Measurements from ENCODE around the gene PTPRT.

PTPRT gene

GRCh38 chr20:42379385-42379784 lies 810.3 kb downstream of the PTPRT start:
- no peak for TF ChIP-seq CTCF (IDR thresholded peaks at IDR 0.05; ENCODE audit: borderline replicate concordance, control extremely low read depth, extremely low read depth, insufficient read depth, missing control alignments)
- DNase-seq (ENCODE audit: low spot score): no peak
- in situ Hi-C loops (cut with MboI; ENCODE audit: low sequenced_read_pairs, unreplicated experiment): no loop called here

GRCh38 chr20:42378826-42379225 lies 810.9 kb downstream of the PTPRT start:
- no peak for TF ChIP-seq CTCF (IDR thresholded peaks at IDR 0.05; ENCODE audit: borderline replicate concordance, control extremely low read depth, extremely low read depth, insufficient read depth, missing control alignments)
- no peak for DNase-seq (ENCODE audit: low spot score)
- in situ Hi-C loops (cut with MboI; ENCODE audit: low sequenced_read_pairs, unreplicated experiment): no loop called here

GRCh38 chr20:42376131-42376530 lies 813.6 kb downstream of the PTPRT start:
- no peak for TF ChIP-seq CTCF (IDR thresholded peaks at IDR 0.05; ENCODE audit: borderline replicate concordance, control extremely low read depth, extremely low read depth, insufficient read depth, missing control alignments)
- in situ Hi-C loops (cut with MboI; ENCODE audit: low sequenced_read_pairs, unreplicated experiment): no loop called here
- no peak for DNase-seq (ENCODE audit: low spot score)

GRCh38 chr20:42373049-42373448 lies 816.7 kb downstream of the PTPRT start:
- no peak for TF ChIP-seq CTCF (IDR thresholded peaks at IDR 0.05; ENCODE audit: borderline replicate concordance, control extremely low read depth, extremely low read depth, insufficient read depth, missing control alignments)
- in situ Hi-C loops (cut with MboI; ENCODE audit: low sequenced_read_pairs, unreplicated experiment): no loop called here
- DNase-seq (ENCODE audit: low spot score): no peak

GRCh38 chr20:42370075-42370474 lies 819.6 kb downstream of the PTPRT start:
- no peak for DNase-seq (ENCODE audit: low spot score)
- no peak for TF ChIP-seq CTCF (IDR thresholded peaks at IDR 0.05; ENCODE audit: borderline replicate concordance, control extremely low read depth, extremely low read depth, insufficient read depth, missing control alignments)
- in situ Hi-C loops (cut with MboI; ENCODE audit: low sequenced_read_pairs, unreplicated experiment): no loop called here

GRCh38 chr20:42368910-42369309 lies 820.8 kb downstream of the PTPRT start:
- DNase-seq (ENCODE audit: low spot score): no peak
- in situ Hi-C loops (cut with MboI; ENCODE audit: low sequenced_read_pairs, unreplicated experiment): no loop called here
- no peak for TF ChIP-seq CTCF (IDR thresholded peaks at IDR 0.05; ENCODE audit: borderline replicate concordance, control extremely low read depth, extremely low read depth, insufficient read depth, missing control alignments)

- no peak for DNase-seq (ENCODE audit: low spot score)
- in situ Hi-C loops (cut with MboI; ENCODE audit: low sequenced_read_pairs, unreplicated experiment): no loop called here
- TF ChIP-seq CTCF (IDR thresholded peaks at IDR 0.05; ENCODE audit: borderline replicate concordance, control extremely low read depth, extremely low read depth, insufficient read depth, missing control alignments): no peak
These were observed 823.1 kb downstream of the PTPRT start for GRCh38 chr20:42366626-42367025.

All from GM13976 (cell line).